ENCODE measurements around the gene STRIP1. TPM values are rescaled to one million over a fixed set of nuclear protein-coding genes. Genes with fewer than 3 reads are reported as not detected.

The STRIP1 gene
- total RNA-seq, 2 donors from 2014 or later = 64.9 to 66.1 TPM

GRCh38 chr1:110018396-110018795, 16.0 kb upstream of the STRIP1 start:
- H3K4me3 ChIP-seq (ENCODE audit: low read length) = no peak overlapping the region
- TF ChIP-seq, protein P1, sequence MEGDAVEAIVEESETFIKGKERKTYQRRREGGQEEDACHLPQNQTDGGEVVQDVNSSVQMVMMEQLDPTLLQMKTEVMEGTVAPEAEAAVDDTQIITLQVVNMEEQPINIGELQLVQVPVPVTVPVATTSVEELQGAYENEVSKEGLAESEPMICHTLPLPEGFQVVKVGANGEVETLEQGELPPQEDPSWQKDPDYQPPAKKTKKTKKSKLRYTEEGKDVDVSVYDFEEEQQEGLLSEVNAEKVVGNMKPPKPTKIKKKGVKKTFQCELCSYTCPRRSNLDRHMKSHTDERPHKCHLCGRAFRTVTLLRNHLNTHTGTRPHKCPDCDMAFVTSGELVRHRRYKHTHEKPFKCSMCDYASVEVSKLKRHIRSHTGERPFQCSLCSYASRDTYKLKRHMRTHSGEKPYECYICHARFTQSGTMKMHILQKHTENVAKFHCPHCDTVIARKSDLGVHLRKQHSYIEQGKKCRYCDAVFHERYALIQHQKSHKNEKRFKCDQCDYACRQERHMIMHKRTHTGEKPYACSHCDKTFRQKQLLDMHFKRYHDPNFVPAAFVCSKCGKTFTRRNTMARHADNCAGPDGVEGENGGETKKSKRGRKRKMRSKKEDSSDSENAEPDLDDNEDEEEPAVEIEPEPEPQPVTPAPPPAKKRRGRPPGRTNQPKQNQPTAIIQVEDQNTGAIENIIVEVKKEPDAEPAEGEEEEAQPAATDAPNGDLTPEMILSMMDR (conservative IDR thresholded peaks at IDR 0.05) = no peak
- WGBS, 2 experiments (ENCODE audit: insufficient coverage in 1 of 2, insufficient read length in 1 of 2) = 95 to 96% methylated on average over 9 of the region's 9 CpGs
- no peaks in the 10 kb centered on the region for H3K4me1 ChIP-seq (ENCODE audit: control insufficient read depth, insufficient read depth, low read length)
- Mint-ChIP-seq H3K4me3 (no peak overlapping the region), H3K27me3 (ENCODE audit: insufficient read depth) (no peaks in the 10 kb centered on the region), H3K9me3 (no peaks in the 10 kb centered on the region), H3K4me1 (no peaks in the 10 kb centered on the region), H3K36me3 (ENCODE audit: low read depth) (peaks cover 85% of the 10 kb centered on the region), H3K27ac (no peak overlapping the region)
- no peaks in the 10 kb centered on the region for H3K27me3 ChIP-seq (ENCODE audit: control insufficient read depth, insufficient read depth, low read length, poor library complexity, severe bottlenecking)
- no peak overlapping the region for H3K9ac ChIP-seq (ENCODE audit: extremely low read depth, low read length, poor library complexity, severe bottlenecking)
- peaks cover 96% of the 10 kb centered on the region for H3K36me3 ChIP-seq (ENCODE audit: control insufficient read depth, insufficient read depth, low read length)
- H3K9me3 ChIP-seq (ENCODE audit: control insufficient read depth, low read length) = no peaks in the 10 kb centered on the region
- DNase-seq = no peak
- H3K27ac ChIP-seq (ENCODE audit: low read depth, low read length) = no peak overlapping the region

DNA sequence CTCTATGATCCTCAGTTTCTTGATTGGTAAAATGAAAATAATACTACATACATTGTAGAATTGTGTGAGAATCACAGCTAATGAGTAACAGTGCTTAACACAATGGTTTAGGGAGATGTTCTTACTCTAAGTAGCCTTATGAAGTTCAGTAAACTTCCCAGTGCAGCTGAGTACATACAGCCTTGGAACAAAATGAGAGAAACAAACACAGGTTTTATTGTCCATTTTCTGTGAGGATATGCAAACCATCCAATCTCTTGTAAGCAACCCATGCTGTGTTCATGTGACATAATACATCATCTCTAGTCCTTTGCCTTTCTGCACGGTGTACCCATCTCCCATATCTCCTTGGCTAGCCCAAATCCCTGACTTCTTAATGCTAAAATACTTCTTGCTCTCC, 14.7 kb upstream of the STRIP1 start:
- Mint-ChIP-seq H3K36me3 (ENCODE audit: low read depth) (peaks cover 91% of the 10 kb centered on the region), H3K9me3 (no peaks in the 10 kb centered on the region), H3K27ac (no peak overlapping the region), H3K27me3 (ENCODE audit: insufficient read depth) (no peaks in the 10 kb centered on the region), H3K4me1 (no peaks in the 10 kb centered on the region), H3K4me3 (no peak overlapping the region)
- Histone ChIP-seq H3K27ac (ENCODE audit: low read depth, low read length) (no peak overlapping the region), H3K36me3 (ENCODE audit: control insufficient read depth, insufficient read depth, low read length) (peaks cover 100% of the 10 kb centered on the region), H3K9me3 (ENCODE audit: control insufficient read depth, low read length) (no peaks in the 10 kb centered on the region), H3K4me3 (ENCODE audit: low read length) (no peak overlapping the region), H3K4me1 (ENCODE audit: control insufficient read depth, insufficient read depth, low read length) (no peaks in the 10 kb centered on the region), H3K9ac (ENCODE audit: extremely low read depth, low read length, poor library complexity, severe bottlenecking) (no peak overlapping the region), H3K27me3 (ENCODE audit: control insufficient read depth, insufficient read depth, low read length, poor library complexity, severe bottlenecking) (no peaks in the 10 kb centered on the region)
- no peak for DNase-seq
- TF ChIP-seq, protein P1 (conservative IDR thresholded peaks at IDR 0.05) = no peak
- WGBS, 2 experiments (ENCODE audit: insufficient coverage in 1 of 2, insufficient read length in 1 of 2) = 89% methylated on average over 1 of the region's 1 CpG; no CpG with 5 or more reads in 1 of the 2 experiments

- H3K9ac ChIP-seq (ENCODE audit: extremely low read depth, low read length, poor library complexity, severe bottlenecking) = no peak overlapping the region
- no peaks in the 10 kb centered on the region for H3K4me1 Mint-ChIP-seq
- H3K9me3 Mint-ChIP-seq = no peaks in the 10 kb centered on the region
- H3K27me3 ChIP-seq (ENCODE audit: control insufficient read depth, insufficient read depth, low read length, poor library complexity, severe bottlenecking) = no peaks in the 10 kb centered on the region
- no peak overlapping the region for H3K27ac Mint-ChIP-seq
- H3K9me3 ChIP-seq (ENCODE audit: control insufficient read depth, low read length) = no peaks in the 10 kb centered on the region
- DNase-seq = no peak
- peaks cover 89% of the 10 kb centered on the region for H3K36me3 ChIP-seq (ENCODE audit: control insufficient read depth, insufficient read depth, low read length)
- H3K27ac ChIP-seq (ENCODE audit: low read depth, low read length) = no peak overlapping the region
- 90 to 95% methylated on average over 1 to 2 of the region's 3 CpGs for WGBS, 2 experiments (ENCODE audit: insufficient coverage in 1 of 2, insufficient read length in 1 of 2)
- H3K36me3 Mint-ChIP-seq (ENCODE audit: low read depth) = peaks cover 84% of the 10 kb centered on the region
- TF ChIP-seq, protein P1 (conservative IDR thresholded peaks at IDR 0.05) = no peak
- H3K4me3 ChIP-seq (ENCODE audit: low read length) = no peak overlapping the region
- no peaks in the 10 kb centered on the region for H3K27me3 Mint-ChIP-seq (ENCODE audit: insufficient read depth)
- H3K4me1 ChIP-seq (ENCODE audit: control insufficient read depth, insufficient read depth, low read length) = no peaks in the 10 kb centered on the region
- H3K4me3 Mint-ChIP-seq = no peak overlapping the region
Measured at GRCh38 chr1:110021285-110021684, 13.1 kb upstream of the STRIP1 start.

Data from endodermal cell (in vitro differentiated cells).